Central memory CD4-positive, alpha-beta T cell (primary cell): Measurements from ENCODE around the gene MAP2K6.
"Not testable (repeated sequence)": the region's sequence is repeated elsewhere in the genome, so short reads cannot be mapped to it uniquely, and the experiment has no call there.

ENCODE experiments used
- DNase-seq: peaks from one replicate; pipeline ENCODE4 v3.0.0; 2022

The MAP2K6 gene

DNA sequence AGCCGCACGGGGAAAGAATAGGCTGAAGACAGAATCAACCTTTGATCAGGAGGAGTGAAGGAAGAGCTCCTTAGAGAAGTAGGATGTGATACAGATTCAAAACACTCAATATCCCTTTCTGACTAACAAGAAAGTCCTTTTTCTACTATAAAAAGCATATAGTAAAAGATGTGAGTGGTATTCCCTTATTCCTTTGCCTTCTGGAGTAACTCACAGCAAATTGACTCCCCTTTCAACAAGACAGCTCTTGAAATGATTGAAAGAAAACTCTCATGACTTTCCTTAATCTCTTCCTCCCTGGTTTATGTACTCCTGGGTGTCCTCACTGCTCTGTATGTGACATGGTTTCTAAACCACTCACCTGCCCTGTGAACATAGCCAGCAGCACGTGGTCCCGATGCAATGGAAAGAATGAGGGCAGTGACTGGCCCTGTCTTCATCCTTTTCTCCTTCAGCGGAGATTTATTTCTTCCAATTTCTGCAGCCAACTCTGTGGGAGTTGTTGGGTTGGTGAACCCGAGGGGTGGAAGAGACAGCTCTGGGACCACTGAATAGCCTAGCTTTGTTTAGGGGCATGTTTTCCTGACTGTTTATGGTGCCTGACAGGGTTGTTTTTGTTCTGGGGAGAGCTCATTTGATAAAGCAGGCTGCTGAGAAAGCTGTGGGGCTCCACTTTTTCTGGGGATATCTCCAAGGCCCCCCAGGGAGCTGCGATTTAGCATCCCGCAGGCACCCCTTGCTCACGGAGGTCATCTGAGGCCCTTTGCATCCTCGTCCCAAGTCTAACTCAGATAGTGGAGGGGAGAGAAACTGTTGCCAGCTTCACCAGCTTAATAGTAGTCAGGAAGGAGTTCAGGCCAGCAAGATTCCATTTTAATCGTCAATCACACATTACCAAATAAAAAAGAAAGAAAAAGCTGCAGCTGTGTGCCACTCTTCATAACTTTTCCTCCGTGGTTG, 46.7 kb downstream of the MAP2K6 start:
- no peak for DNase-seq

DNA sequence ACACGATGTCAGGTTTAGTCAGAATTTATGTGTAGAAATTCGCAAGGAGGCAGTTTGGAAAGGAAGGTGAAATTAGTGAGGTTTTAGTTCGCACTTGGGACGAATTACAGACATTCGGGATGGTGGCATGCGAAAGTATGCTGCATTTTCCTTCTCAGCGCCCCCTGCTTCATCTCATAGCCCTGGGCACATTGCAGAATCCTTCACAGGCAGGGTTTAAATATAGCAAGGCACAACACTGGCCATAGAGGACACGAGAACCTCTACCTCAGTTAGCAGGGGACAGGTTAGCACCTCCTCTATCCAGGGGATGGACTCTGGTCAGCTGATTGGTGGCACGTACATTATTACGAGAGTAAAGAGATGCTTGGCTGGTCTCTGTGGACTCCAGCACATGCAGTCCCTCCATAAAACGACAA, 47.5 kb downstream of the MAP2K6 start:
- no peak for DNase-seq

DNA sequence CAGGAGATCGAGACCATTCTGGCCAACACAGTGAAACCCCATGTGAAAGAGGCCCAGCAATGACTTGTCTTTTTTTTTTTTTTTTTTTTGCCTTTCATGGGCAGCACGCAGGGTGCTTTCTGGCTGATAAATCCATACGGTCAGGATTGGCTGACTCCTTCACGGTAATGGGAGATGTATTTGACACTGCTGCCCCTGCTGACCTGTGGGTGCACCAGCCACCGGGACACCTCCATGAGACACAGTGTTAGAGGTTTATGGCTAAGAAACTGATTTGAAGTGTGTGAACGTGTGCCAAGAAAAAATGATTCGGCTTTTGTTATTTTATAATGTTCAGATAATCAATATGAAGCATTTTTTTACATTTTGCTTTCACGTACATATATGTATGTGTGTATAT, 48.4 kb downstream of the MAP2K6 start:
- DNase-seq = no peak

DNA sequence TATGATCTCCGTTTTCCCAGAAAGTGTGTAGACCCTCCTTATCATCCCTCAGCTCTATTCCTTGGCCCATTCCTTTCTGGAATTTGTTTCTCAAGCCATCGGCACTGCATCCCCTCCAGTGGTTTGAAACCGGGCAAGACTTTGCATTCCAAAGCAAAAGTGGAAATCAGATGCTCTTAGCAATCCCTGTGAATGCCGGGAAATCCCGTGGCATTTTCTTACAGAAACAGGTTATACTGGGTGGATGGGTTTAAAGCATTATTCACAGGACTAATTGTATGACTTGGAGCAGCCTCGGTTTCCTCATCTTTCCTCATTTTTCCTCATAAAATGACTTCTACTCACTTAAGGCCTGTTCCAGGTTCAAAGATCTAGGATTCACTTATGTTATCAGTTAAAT, 52.0 kb downstream of the MAP2K6 start:
- DNase-seq = no peak

DNA sequence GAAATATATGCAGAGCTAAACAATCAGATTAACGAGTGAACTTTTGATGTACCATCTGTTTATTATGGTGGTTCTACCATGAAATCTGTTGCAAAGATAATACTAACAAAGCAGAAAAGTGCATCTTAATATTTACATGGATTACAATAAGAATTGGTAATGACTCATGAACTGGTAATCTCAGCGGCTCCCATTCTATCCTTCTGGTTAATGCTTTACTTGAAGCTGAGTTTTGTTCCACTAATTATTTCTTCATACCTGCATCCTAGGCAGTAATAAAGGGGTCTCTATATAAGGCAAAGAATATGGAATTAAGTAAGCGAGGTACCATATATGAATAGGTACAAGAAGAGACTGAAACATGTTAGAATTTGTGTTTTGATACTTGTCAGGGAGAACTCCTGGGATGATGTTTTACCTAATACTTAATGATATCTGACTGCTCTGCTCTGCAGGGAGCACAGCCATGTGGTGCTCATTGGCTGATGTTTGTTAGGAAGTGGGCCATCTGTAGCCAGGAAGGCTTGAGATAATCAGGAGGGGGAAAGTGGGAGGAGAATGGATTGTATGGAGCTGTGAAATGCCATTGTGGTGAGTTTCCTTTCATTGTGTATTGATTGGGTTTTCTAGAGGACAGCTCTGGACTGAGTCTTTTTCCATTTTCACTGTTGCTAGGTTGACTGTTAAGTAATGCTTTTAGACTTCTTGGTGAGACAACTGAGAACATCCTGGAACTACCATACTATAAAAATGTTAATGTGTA, 52.6 kb downstream of the MAP2K6 start:
- no peak for DNase-seq

- no peak for DNase-seq
These were observed 53.7 kb downstream of the MAP2K6 start for GRCh38 chr17:69468207-69468606.

GRCh38 chr17:69470702-69471101, 56.2 kb downstream of the MAP2K6 start:
- DNase-seq = no peak

DNA sequence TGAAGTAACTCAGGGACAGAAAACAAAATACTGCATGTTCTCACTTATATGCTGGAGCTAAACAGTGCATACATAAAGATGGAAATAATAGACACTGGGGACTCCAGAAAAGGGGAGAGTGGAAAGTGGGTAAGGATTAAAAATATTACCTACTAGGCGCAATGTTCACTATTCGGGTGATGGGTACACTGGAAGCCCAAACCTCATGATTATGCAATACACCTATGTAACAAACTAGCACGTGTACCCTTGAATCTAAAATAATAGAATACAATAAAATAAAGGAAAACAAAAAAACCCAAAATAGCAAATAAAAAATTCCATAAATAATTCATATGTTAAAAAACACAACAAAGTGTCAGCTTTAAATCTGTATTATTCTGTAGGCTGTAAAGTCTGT, 56.9 kb downstream of the MAP2K6 start:
- no peak for DNase-seq

DNA sequence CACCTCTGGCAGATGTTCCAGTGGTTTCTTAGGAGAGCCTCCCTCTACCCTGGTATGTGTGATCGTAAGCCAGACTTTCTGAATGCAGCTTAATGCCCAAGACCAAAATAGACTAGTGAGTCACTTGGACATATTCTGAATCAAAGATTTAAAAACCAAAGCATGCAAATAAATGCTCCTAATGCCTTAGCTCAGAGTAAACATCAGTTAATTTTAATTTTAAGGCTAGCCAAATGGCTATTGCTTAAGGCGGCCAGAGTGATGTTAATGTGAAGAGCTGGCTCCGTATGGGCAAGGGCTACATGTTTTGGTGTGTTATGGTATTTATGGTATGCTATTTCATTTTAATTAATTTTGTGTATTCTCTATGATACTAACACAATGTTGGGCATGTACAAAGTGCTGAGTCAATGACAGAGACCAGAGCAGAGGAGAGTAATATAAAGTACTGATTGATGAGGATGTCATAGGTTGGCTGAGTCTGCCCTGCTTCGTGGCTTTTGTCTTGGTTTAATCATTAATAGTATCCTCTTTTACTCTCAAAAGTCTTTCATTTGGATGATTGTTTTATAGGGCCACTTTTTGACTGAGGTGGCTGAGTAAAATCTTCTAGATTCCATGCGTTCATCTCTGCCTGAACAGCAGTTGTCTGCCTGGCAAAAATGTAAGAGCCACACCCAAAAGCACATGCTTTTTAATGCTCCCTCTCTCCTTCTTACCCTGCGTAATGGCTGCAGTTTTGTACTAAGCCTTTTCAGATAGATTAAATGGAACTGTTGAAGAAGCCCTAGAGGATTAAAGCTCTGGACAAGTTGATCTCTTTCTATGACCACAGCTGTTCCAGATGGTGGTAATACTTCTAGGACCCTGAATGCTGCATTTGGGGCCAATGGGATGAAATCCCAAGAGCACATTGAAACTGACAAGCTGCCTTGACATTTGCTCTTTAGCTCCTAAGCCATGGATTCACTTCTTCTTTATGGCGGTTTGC, 59.6 kb downstream of the MAP2K6 start:
- DNase-seq = no peak

- no peak for DNase-seq
These were observed 62.9 kb downstream of the MAP2K6 start for GRCh38 chr17:69477204-69477902.

GRCh38 chr17:69477903-69478266, 63.4 kb downstream of the MAP2K6 start:
- no peak for DNase-seq

GRCh38 chr17:69478916-69479315, 64.4 kb downstream of the MAP2K6 start:
- DNase-seq = no peak

GRCh38 chr17:69479756-69480155, 65.3 kb downstream of the MAP2K6 start:
- DNase-seq = not testable (repeated sequence)

DNA sequence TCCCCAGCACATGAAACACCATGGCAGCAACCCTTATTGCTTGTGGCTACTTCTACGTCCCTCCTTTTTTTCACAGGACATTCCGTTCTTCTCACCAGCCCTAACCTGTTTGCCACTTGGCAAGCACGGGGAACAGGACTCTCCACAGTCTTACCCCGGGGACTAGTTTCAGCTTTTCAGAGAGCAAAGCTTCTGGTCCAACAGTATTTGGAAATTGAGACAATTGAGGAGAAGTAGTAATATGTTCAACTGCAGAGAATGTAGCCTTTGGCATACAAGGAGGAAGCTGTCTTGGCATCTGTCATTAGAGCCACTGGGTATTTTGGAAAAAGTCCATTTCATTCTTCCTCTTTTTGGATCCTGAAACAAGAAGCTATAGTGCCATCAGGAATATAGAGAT, 65.7 kb downstream of the MAP2K6 start:
- no peak for DNase-seq

DNA sequence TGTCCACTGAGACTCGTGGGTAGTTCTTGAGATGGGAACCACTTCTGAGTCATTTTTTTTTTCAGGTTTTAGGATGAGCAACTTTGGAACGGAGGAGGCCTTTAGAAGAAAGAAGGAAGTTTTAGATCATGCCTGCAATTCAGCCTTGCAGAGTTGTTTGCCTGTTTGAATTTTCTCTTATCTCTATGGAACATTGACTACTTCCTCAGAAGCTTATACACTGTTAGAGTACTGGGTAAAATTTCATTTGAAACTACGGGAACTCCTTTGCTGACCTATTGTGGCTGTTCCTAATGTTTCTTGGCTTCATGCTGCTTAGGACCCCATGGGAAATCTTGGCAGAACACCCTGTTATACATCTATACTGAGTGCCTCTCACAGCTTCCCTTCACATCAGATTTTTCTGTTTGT, 70.8 kb downstream of the MAP2K6 start:
- DNase-seq = no peak

DNA sequence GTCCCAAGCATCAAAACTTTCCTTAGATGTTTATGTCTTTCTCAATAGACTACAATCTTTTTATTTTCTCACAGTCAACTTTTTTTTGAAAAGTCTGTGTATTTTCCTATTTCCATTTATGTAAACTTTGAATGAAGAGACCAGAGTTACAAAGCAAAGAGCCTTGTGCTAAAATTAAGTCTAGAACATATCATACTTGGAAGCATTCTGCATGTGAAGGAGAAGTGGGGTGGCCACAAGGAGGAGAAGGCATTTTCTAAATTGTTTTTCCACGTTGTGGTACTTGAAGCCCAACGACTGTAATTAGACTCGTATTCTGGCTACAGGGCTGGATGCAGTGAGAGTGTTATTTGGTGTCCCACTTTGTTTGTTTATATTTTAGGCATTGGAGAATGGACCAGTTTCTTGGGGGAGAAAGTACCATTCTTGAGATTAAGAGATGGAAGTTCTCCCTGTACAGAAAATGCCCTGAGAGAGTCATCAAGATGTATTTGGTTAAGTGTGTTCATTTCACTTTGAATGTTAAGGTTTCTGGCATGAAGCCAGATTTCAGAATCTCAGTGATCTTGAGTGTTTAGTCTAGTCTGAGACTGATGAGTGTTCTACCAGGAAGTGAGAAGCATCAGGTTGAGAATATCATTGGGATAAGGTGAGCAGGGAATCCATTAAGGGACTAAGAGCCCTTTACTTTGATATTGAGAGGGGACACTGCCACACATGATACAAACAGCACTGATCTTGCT, 71.6 kb downstream of the MAP2K6 start:
- no peak for DNase-seq

- no peak for DNase-seq
These were observed 72.5 kb downstream of the MAP2K6 start for GRCh38 chr17:69486779-69487637.

- no peak for DNase-seq
These were observed 74.8 kb downstream of the MAP2K6 start for GRCh38 chr17:69489313-69489712.

- DNase-seq = no peak
These were observed 78.0 kb downstream of the MAP2K6 start for GRCh38 chr17:69492410-69493071.

GRCh38 chr17:69495787-69496186, 81.3 kb downstream of the MAP2K6 start:
- no peak for DNase-seq
